ENCODE data around the gene XYLT1. TPM values are rescaled to one million over a fixed set of nuclear protein-coding genes. Genes with fewer than 3 reads are reported as not detected.

The XYLT1 gene
- polyA plus RNA-seq, 1 donor (not counting 4 experiments of a cell fraction or from before 2014, with no cell fraction given), result 4.4 TPM

- no peak overlapping the region for H3K4me3 ChIP-seq (ENCODE audit: control insufficient read depth in 2 of 3, extremely low read depth in 1 of 3, insufficient read depth in 2 of 3, low read depth in 1 of 3, low read length in 3 of 3)
- no peaks in the 10 kb centered on the region for H3K9me3 ChIP-seq (ENCODE audit: control insufficient read depth, low read depth, low read length)
- no peak overlapping the region for H3K4me2 ChIP-seq (ENCODE audit: control insufficient read depth, extremely low read depth, insufficient read depth, low read depth, low read length)
- H4K20me1 ChIP-seq (ENCODE audit: control insufficient read depth, extremely low read depth, insufficient read depth, low read length), result no peaks in the 10 kb centered on the region
- H3K36me3 ChIP-seq (ENCODE audit: control insufficient read depth in 2 of 2, extremely low read depth in 1 of 2, insufficient read depth in 2 of 2, low read length in 2 of 2), result no peaks in the 10 kb centered on the region
- TF ChIP-seq EZH2 (IDR thresholded peaks at IDR 0.05; ENCODE audit: low read length), result no peak
- TF ChIP-seq, protein P1, sequence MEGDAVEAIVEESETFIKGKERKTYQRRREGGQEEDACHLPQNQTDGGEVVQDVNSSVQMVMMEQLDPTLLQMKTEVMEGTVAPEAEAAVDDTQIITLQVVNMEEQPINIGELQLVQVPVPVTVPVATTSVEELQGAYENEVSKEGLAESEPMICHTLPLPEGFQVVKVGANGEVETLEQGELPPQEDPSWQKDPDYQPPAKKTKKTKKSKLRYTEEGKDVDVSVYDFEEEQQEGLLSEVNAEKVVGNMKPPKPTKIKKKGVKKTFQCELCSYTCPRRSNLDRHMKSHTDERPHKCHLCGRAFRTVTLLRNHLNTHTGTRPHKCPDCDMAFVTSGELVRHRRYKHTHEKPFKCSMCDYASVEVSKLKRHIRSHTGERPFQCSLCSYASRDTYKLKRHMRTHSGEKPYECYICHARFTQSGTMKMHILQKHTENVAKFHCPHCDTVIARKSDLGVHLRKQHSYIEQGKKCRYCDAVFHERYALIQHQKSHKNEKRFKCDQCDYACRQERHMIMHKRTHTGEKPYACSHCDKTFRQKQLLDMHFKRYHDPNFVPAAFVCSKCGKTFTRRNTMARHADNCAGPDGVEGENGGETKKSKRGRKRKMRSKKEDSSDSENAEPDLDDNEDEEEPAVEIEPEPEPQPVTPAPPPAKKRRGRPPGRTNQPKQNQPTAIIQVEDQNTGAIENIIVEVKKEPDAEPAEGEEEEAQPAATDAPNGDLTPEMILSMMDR (optimal IDR thresholded peaks at IDR 0.05 in 1 of 3, IDR thresholded peaks at IDR 0.05 in 1 of 3, conservative IDR thresholded peaks at IDR 0.05 in 1 of 3; ENCODE audit: extremely low read depth in 1 of 3, insufficient read depth in 2 of 3, low read length in 3 of 3), result no peak
- no peak overlapping the region for H3K9ac ChIP-seq (ENCODE audit: control insufficient read depth, extremely low read depth, insufficient read depth, low read length)
- no peaks in the 10 kb centered on the region for H3K79me2 ChIP-seq (ENCODE audit: control insufficient read depth, insufficient read depth, low read length)
- H3K4me1 ChIP-seq (ENCODE audit: control insufficient read depth, extremely low read depth, insufficient read depth, low read length), result no peaks in the 10 kb centered on the region
- DNase-seq (ENCODE audit: low read depth, low spot score), result no peak
- H3K9me1 ChIP-seq (ENCODE audit: control insufficient read depth, extremely low read depth, insufficient read depth, low read length), result no peaks in the 10 kb centered on the region
- no peaks in the 10 kb centered on the region for H3K27me3 ChIP-seq (ENCODE audit: control insufficient read depth, extremely low read depth, insufficient read depth, low read length)
- dilution Hi-C loops (cut with MboI; ENCODE audit: extremely low pct_ligation_motif_present, low sequenced_read_pairs), result no loop called here
- no peak overlapping the region for H2AFZ ChIP-seq (ENCODE audit: control insufficient read depth, low read length)
- FAIRE-seq, result no peak
- H3K27ac ChIP-seq (ENCODE audit: control insufficient read depth, insufficient read depth, low read length), result no peak overlapping the region
These were observed 35.4 kb downstream of the XYLT1 start for GRCh38 chr16:17435318-17435717.

DNA sequence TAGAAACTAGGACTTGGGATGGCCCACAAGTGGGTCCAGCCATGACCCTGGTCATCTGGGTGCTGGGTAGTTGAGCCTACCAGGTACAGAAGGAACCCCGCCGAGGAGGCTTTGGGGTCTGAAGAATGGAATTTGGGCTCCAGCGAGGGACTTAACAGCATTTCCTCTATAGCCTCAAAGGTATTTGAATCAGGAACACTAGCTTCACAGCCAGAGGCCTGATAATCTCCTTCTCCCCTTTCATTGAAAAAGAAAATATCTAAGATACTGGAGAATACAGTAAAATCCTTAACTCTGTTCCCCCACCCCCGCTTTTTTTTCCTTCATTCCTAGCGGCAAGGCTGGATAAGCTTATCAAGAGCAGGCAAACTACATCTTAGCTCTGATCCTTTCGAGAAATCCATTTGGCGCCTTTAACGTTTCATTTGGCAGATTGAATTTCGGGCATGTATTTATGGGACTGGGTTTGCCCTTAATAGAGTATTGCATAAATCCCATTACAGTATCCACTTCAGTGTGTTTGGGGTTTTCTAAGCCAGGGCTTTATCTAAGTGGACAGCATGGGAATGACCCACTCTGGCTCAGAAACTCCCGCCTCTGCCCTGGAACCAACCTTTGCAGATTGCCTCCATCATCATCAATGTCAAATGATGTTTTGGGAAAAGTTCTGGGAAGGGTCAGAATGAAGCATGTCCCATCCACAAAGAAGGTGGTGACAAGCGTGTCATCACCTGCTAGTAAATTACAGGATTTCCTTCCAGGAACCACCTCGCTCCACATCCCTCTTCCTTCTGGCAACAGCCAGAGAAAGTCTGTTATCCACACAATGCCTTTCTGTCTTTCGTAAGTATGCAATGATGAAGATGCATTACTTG lies 36.9 kb downstream of the XYLT1 start:
- no peak for FAIRE-seq
- Histone ChIP-seq H3K9ac (ENCODE audit: control insufficient read depth, extremely low read depth, insufficient read depth, low read length) (no peak overlapping the region), H3K9me1 (ENCODE audit: control insufficient read depth, extremely low read depth, insufficient read depth, low read length) (no peaks in the 10 kb centered on the region), H3K4me1 (ENCODE audit: control insufficient read depth, extremely low read depth, insufficient read depth, low read length) (no peaks in the 10 kb centered on the region), H2AFZ (ENCODE audit: control insufficient read depth, low read length) (no peak overlapping the region), H3K27ac (ENCODE audit: control insufficient read depth, insufficient read depth, low read length) (no peak overlapping the region), H3K79me2 (ENCODE audit: control insufficient read depth, insufficient read depth, low read length) (no peaks in the 10 kb centered on the region), H3K4me2 (ENCODE audit: control insufficient read depth, extremely low read depth, insufficient read depth, low read depth, low read length) (no peak overlapping the region), H3K36me3 (ENCODE audit: control insufficient read depth in 2 of 2, extremely low read depth in 1 of 2, insufficient read depth in 2 of 2, low read length in 2 of 2) (peaks cover 0 to 2% of the 10 kb centered on the region in 2 experiments), H4K20me1 (ENCODE audit: control insufficient read depth, extremely low read depth, insufficient read depth, low read length) (no peaks in the 10 kb centered on the region), H3K27me3 (ENCODE audit: control insufficient read depth, extremely low read depth, insufficient read depth, low read length) (no peaks in the 10 kb centered on the region), H3K4me3 (ENCODE audit: control insufficient read depth in 2 of 3, extremely low read depth in 1 of 3, insufficient read depth in 2 of 3, low read depth in 1 of 3, low read length in 3 of 3) (no peak overlapping the region), H3K9me3 (ENCODE audit: control insufficient read depth, low read depth, low read length) (no peaks in the 10 kb centered on the region)
- dilution Hi-C loops (cut with MboI; ENCODE audit: extremely low pct_ligation_motif_present, low sequenced_read_pairs), result no loop called here
- TF ChIP-seq, protein P1 (optimal IDR thresholded peaks at IDR 0.05 in 1 of 3, IDR thresholded peaks at IDR 0.05 in 1 of 3, conservative IDR thresholded peaks at IDR 0.05 in 1 of 3; ENCODE audit: extremely low read depth in 1 of 3, insufficient read depth in 2 of 3, low read length in 3 of 3), result no peak
- no peak for TF ChIP-seq EZH2 (IDR thresholded peaks at IDR 0.05; ENCODE audit: low read length)
- DNase-seq (ENCODE audit: low read depth, low spot score), result no peak
